ENCODE data around the gene PRCC. TPM values are rescaled to one million over a fixed set of nuclear protein-coding genes. Genes with fewer than 3 reads are reported as not detected.
A peak's percentile ranks its signal among the peaks of the same experiment; 100 is the strongest.

The PRCC gene
- total RNA-seq, 1 experiment from 2014 or later = 103 TPM

- H3K9me2 ChIP-seq (replicated peaks; ENCODE audit: low read length) = no peaks in the 10 kb centered on the region
- no peak overlapping the region for H3K4me3 ChIP-seq (ENCODE audit: low read length)
- CTCF ChIA-PET = interaction anchor here (0.7 kb wide), 1 partner anchor 56 kb away, joined by 6 read pairs; no protein-coding TSS in a partner anchor
- BruUV-seq (replicated peaks) = no TSS peak
- H3F3A ChIP-seq (ENCODE audit: low read length, unreplicated experiment) = peaks cover 23% of the 10 kb centered on the region
- peaks cover 45% of the 10 kb centered on the region for H3K36me3 ChIP-seq (ENCODE audit: low read depth, low read length)
- H2AFZ ChIP-seq (ENCODE audit: low read length) = no peak overlapping the region
- H3K4me2 ChIP-seq (ENCODE audit: low read length) = no peak overlapping the region
- H3K9me3 ChIP-seq (ENCODE audit: low read length) = no peaks in the 10 kb centered on the region
- no peaks in the 10 kb centered on the region for H3K27me3 ChIP-seq (ENCODE audit: low read length)
- intact Hi-C loops (cut with micrococcal nuclease) = no loop called here
- 0 out of 2 replicates have a peak, but pooled peaks cover 5% of the 10 kb centered on the region for H4K20me1 ChIP-seq (ENCODE audit: low read length)
- H3K9ac ChIP-seq (ENCODE audit: low read length) = no peak overlapping the region
- peaks cover 59% of the 10 kb centered on the region for H3K4me1 ChIP-seq (ENCODE audit: insufficient read depth, low read length)
- DNase-seq (no peak), ATAC-seq (no peak)
- POLR2A ChIA-PET (ENCODE audit: unreplicated experiment) = no interaction called here
- peaks cover 68% of the 10 kb centered on the region for H3K79me2 ChIP-seq (ENCODE audit: low read length)
- no peak overlapping the region for H3K27ac ChIP-seq (ENCODE audit: low read length)
- no peak for TF ChIP-seq EZH2 (IDR thresholded peaks at IDR 0.05; ENCODE audit: low read length, unreplicated experiment)
- no peak for TF ChIP-seq EZH2phosphoT487 (IDR thresholded peaks at IDR 0.05; ENCODE audit: borderline replicate concordance, low read length)
- TF ChIP-seq CTCF (conservative IDR thresholded peaks at IDR 0.05; ENCODE audit: low read depth, low read length) = no peak
Observed at GRCh38 chr1:156744786-156745419, 22.4 kb upstream of the PRCC start.

- DNase-seq = no peak
- Histone ChIP-seq H3K79me2 (ENCODE audit: low read length) (peaks cover 68% of the 10 kb centered on the region), H3K9ac (ENCODE audit: low read length) (peak overlapping the region; percentile 99), H4K20me1 (ENCODE audit: low read length) (0 out of 2 replicates have a peak, but pooled peaks cover 5% of the 10 kb centered on the region), H3K27me3 (ENCODE audit: low read length) (no peaks in the 10 kb centered on the region), H3K4me3 (ENCODE audit: low read length) (peak overlapping the region; percentile 69; the same call in 1 of the 2 replicates), H3K9me3 (ENCODE audit: low read length) (no peaks in the 10 kb centered on the region), H3K36me3 (ENCODE audit: low read depth, low read length) (peaks cover 45% of the 10 kb centered on the region), H3K4me1 (ENCODE audit: insufficient read depth, low read length) (peaks cover 56% of the 10 kb centered on the region), H2AFZ (ENCODE audit: low read length) (no peak overlapping the region), H3K9me2 (replicated peaks; ENCODE audit: low read length) (no peaks in the 10 kb centered on the region), H3F3A (ENCODE audit: low read length, unreplicated experiment) (peaks cover 23% of the 10 kb centered on the region), H3K27ac (ENCODE audit: low read length) (peak overlapping the region; percentile 99), H3K4me2 (ENCODE audit: low read length) (peak overlapping the region; percentile 100)
- BruUV-seq (replicated peaks) = no TSS peak
- intact Hi-C loops (cut with micrococcal nuclease) = no loop called here
- ATAC-seq = no peak
- POLR2A ChIA-PET (ENCODE audit: unreplicated experiment) = no interaction called here
- TF ChIP-seq EZH2phosphoT487 (IDR thresholded peaks at IDR 0.05; ENCODE audit: borderline replicate concordance, low read length) = no peak
- no peak for TF ChIP-seq CTCF (conservative IDR thresholded peaks at IDR 0.05; ENCODE audit: low read depth, low read length)
- no peak for TF ChIP-seq EZH2 (IDR thresholded peaks at IDR 0.05; ENCODE audit: low read length, unreplicated experiment)
- CTCF ChIA-PET = no interaction called here
Observed at GRCh38 chr1:156745881-156746280, 21.5 kb upstream of the PRCC start.

- TF ChIP-seq CTCF (conservative IDR thresholded peaks at IDR 0.05; ENCODE audit: low read depth, low read length) = no peak
- no peak for TF ChIP-seq EZH2 (IDR thresholded peaks at IDR 0.05; ENCODE audit: low read length, unreplicated experiment)
- no peak for TF ChIP-seq EZH2phosphoT487 (IDR thresholded peaks at IDR 0.05; ENCODE audit: borderline replicate concordance, low read length)
- H3F3A ChIP-seq (ENCODE audit: low read length, unreplicated experiment) = peaks cover 23% of the 10 kb centered on the region
Observed at GRCh38 chr1:156746406-156746727, 21.0 kb upstream of the PRCC start.

More at GRCh38 chr1:156746406-156746727, 21.0 kb upstream of the PRCC start:
- Histone ChIP-seq H2AFZ (ENCODE audit: low read length) (no peak overlapping the region), H3K4me3 (ENCODE audit: low read length) (peak overlapping the region; percentile 69), H4K20me1 (ENCODE audit: low read length) (0 out of 2 replicates have a peak, but pooled peaks cover 5% of the 10 kb centered on the region), H3K79me2 (ENCODE audit: low read length) (peaks cover 72% of the 10 kb centered on the region), H3K9me2 (replicated peaks; ENCODE audit: low read length) (no peaks in the 10 kb centered on the region), H3K27ac (ENCODE audit: low read length) (peak overlapping the region; percentile 99), H3K27me3 (ENCODE audit: low read length) (no peaks in the 10 kb centered on the region), H3K36me3 (ENCODE audit: low read depth, low read length) (peaks cover 45% of the 10 kb centered on the region), H3K9me3 (ENCODE audit: low read length) (no peaks in the 10 kb centered on the region), H3K9ac (ENCODE audit: low read length) (peak overlapping the region; percentile 99), H3K4me2 (ENCODE audit: low read length) (peak overlapping the region; percentile 100), H3K4me1 (ENCODE audit: insufficient read depth, low read length) (peaks cover 55% of the 10 kb centered on the region)
- DNase-seq (no peak), ATAC-seq (no peak)
- no TSS peak for BruUV-seq (replicated peaks)
- ChIA-PET CTCF (interaction anchor here (0.5 kb wide), 1 partner anchor 122 kb away, joined by 3 read pairs; no protein-coding TSS in a partner anchor), POLR2A (ENCODE audit: unreplicated experiment) (no interaction called here)
- intact Hi-C loops (cut with micrococcal nuclease) = no loop called here
